Skeletal muscle satellite cell (primary cell): ENCODE measurements around the gene MLNR. TPM values are rescaled to one million over a fixed set of nuclear protein-coding genes. Genes with fewer than 3 reads are reported as not detected.

Experiments
- H3K27me3 ChIP-seq: 2 replicates; pipeline ENCODE4 v1.7.0; 2013; ENCODE audit warnings: low read length; ENCODE audit not compliant: control insufficient read depth, insufficient read depth
- H3K36me3 ChIP-seq: 2 replicates; pipeline ENCODE4 v1.7.0; 2013; ENCODE audit warnings: mild to moderate bottlenecking, control low read depth, low read length; ENCODE audit not compliant: insufficient read depth
- H3K4me1 ChIP-seq: 2 replicates; pipeline ENCODE4 v1.7.0; 2013; ENCODE audit warnings: low read length; ENCODE audit not compliant: control insufficient read depth, insufficient read depth
- H3K4me2 ChIP-seq: 2 replicates; pipeline ENCODE4 v1.7.0; 2013; ENCODE audit warnings: mild to moderate bottlenecking, low read length
- H3K4me3 ChIP-seq: 2 replicates; pipeline ENCODE4 v1.7.0; 2013; ENCODE audit warnings: low read length
- H3K9ac ChIP-seq: 2 replicates; pipeline ENCODE4 v1.7.0; 2013; ENCODE audit warnings: mild to moderate bottlenecking, low read depth, low read length, moderate library complexity
- H3K9me3 ChIP-seq: replicated peaks from 2 replicates; pipeline ENCODE4 v1.7.0; 2013; ENCODE audit warnings: mild to moderate bottlenecking, control low read depth, low read length
- small RNA-seq: library from RNA; depleted of rRNA; stranded (forward); fragments of <200 nt; gene quantifications from one replicate; pipeline ENCODE3, GENCODE V24; 2012

The MLNR gene

GRCh38 chr13:49254007-49254406 is 33.9 kb downstream of the MLNR start:
- Histone ChIP-seq H3K9ac (no peak overlapping the region), H3K36me3 (peaks cover 20% of the 10 kb centered on the region), H3K4me3 (no peak overlapping the region), H3K4me2 (no peak overlapping the region), H3K4me1 (no peaks in the 10 kb centered on the region), H3K9me3 (no peaks in the 10 kb centered on the region), H3K27me3 (no peaks in the 10 kb centered on the region)

DNA sequence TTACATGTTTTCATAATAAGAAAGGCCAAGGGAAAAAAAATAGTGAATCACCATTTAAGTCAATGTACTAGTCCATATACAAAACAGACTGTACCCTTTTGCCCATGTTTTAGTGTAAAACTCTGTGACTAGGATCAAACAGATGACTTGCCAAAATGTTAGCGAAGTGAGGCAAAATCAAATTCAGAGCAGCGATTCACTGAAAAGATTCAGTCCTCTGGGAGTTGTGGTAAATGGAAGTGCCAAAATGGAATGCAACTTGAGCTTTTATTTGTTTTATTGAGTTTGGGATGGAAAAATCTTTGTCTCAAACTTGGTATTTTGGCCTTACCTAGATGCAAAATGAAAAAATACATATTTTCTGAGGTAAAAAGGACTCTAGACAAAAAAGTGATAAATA is 36.7 kb downstream of the MLNR start:
- Histone ChIP-seq H3K9ac (no peak overlapping the region), H3K4me2 (no peak overlapping the region), H3K4me3 (no peak overlapping the region), H3K4me1 (no peaks in the 10 kb centered on the region), H3K36me3 (peaks cover 41% of the 10 kb centered on the region), H3K27me3 (no peaks in the 10 kb centered on the region), H3K9me3 (no peaks in the 10 kb centered on the region)

DNA sequence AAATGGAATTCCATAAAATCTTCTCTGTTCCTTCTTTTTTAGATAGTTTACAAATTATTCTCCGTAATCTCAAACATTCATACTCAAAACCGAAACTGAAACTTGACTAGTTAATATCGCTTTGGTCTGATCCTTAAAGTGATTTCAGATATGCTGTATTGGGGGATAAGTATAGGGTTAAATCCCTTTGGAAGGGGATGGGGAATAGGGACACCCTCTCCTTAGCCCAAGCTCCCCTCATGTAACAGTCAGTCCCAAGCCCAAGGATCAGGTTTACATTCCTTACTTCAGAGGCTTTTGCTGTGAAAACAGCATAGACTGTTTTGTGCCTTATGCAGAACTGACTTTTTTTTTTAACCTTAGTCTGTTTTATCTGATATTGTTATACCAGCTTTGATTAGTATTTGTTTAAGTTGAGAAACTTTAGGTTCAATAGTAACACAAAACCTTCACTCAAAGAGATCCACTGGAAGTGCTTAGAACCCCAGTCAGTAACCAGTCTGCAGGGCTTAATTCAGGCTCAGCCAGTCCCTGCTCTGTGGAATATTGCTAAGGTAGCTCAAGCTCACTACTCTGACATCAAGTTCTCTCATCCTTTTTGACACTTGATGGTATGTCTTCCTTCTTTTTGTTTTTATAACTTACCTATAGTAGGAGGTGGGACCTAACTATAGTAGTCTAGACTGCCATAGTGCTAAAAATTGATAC is 38.1 kb downstream of the MLNR start:
- no peak overlapping the region for H3K4me2 ChIP-seq
- no peaks in the 10 kb centered on the region for H3K9me3 ChIP-seq
- H3K9ac ChIP-seq: no peak overlapping the region
- no peaks in the 10 kb centered on the region for H3K4me1 ChIP-seq
- peaks cover 41% of the 10 kb centered on the region for H3K36me3 ChIP-seq
- H3K27me3 ChIP-seq: no peaks in the 10 kb centered on the region
- H3K4me3 ChIP-seq: no peak overlapping the region

- Histone ChIP-seq H3K4me2 (no peak overlapping the region), H3K36me3 (peaks cover 41% of the 10 kb centered on the region)
Measured at GRCh38 chr13:49259586-49259985, 39.4 kb downstream of the MLNR start.

GRCh38 chr13:49262634-49263033 is 42.5 kb downstream of the MLNR start:
- Histone ChIP-seq H3K9me3 (no peaks in the 10 kb centered on the region), H3K27me3 (no peaks in the 10 kb centered on the region), H3K4me3 (no peak overlapping the region), H3K4me2 (no peak overlapping the region), H3K9ac (no peak overlapping the region), H3K36me3 (peaks cover 24% of the 10 kb centered on the region), H3K4me1 (peaks cover 7% of the 10 kb centered on the region)

More at GRCh38 chr13:49259586-49259985, 39.4 kb downstream of the MLNR start:
- H3K27me3 ChIP-seq: no peaks in the 10 kb centered on the region
- H3K4me3 ChIP-seq: no peak overlapping the region
- no peak overlapping the region for H3K9ac ChIP-seq
- no peaks in the 10 kb centered on the region for H3K4me1 ChIP-seq
- H3K9me3 ChIP-seq: no peaks in the 10 kb centered on the region

- Histone ChIP-seq H3K27me3 (no peaks in the 10 kb centered on the region), H3K36me3 (peaks cover 11% of the 10 kb centered on the region), H3K9me3 (no peaks in the 10 kb centered on the region), H3K4me1 (peaks cover 7% of the 10 kb centered on the region), H3K4me3 (no peak overlapping the region), H3K4me2 (no peak overlapping the region), H3K9ac (peak overlapping the region; percentile 24)
Measured at GRCh38 chr13:49265822-49266221, 45.7 kb downstream of the MLNR start.

DNA sequence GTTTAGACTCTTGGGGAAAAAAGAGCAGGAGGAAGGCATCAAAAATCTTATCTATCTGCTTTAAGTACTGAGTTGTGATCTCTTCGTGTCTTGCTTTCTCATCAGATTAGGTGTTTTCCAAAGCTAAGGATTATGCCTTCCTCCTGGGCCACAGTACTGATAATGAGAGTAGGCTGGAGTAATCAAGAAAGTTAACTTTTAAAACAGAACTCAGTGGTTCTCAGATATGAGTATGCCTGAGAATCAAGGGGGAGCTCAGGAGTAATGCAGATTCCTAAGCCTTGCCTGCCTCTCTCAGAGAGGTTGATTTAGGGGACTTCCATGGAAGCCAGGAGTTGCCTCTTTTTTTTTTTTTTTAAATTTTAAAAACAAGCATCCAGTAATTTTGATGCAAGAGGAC is 51.1 kb downstream of the MLNR start:
- H3K4me1 ChIP-seq: no peaks in the 10 kb centered on the region
- H3K4me3 ChIP-seq: no peak overlapping the region
- H3K4me2 ChIP-seq: no peak overlapping the region
- peaks cover 5% of the 10 kb centered on the region for H3K36me3 ChIP-seq
- H3K9ac ChIP-seq: no peak overlapping the region
- H3K27me3 ChIP-seq: no peaks in the 10 kb centered on the region
- no peaks in the 10 kb centered on the region for H3K9me3 ChIP-seq

Small RNA genes within 50 kb of the gene (small RNA-seq; reads per million reads assigned to genes)
- gene COX7CP1: not detected
